ENCODE measurements around the gene OR5AK2.
"Not testable (repeated sequence)": the region's sequence is repeated elsewhere in the genome, so short reads cannot be mapped to it uniquely, and the experiment has no call there.

OR5AK2 gene

GRCh38 chr11:56988614-56989013 is at the start of gene OR5AK2:
OR5AK2 (plus strand) TSS chr11:56988914; CDS start chr11:56988914, 0 bp downstream.
- TF ChIP-seq CTCF (conservative IDR thresholded peaks at IDR 0.05) (no peak), ZFX (IDR thresholded peaks at IDR 0.05) (no peak)
- H3K27ac ChIP-seq: no peak within 1 kb of the TSS

GRCh38 chr11:56945526-56945925 is 43.2 kb upstream of the OR5AK2 start:
- not testable (repeated sequence) for H3K27ac ChIP-seq

- no peak overlapping the region for H3K27ac ChIP-seq
- no peak for TF ChIP-seq CTCF (conservative IDR thresholded peaks at IDR 0.05)
- no peak for TF ChIP-seq ZFX (IDR thresholded peaks at IDR 0.05)
These were observed 39.7 kb upstream of the OR5AK2 start for GRCh38 chr11:56948991-56949515.

- H3K27ac ChIP-seq: no peak overlapping the region
- TF ChIP-seq ZFX (IDR thresholded peaks at IDR 0.05) (no peak), CTCF (conservative IDR thresholded peaks at IDR 0.05) (peak; percentile 24)
These were observed 38.2 kb upstream of the OR5AK2 start for GRCh38 chr11:56950510-56950909.

- not testable (repeated sequence) for H3K27ac ChIP-seq
These were observed 34.8 kb upstream of the OR5AK2 start for GRCh38 chr11:56953907-56954306.

- TF ChIP-seq CTCF (conservative IDR thresholded peaks at IDR 0.05) (no peak), ZFX (IDR thresholded peaks at IDR 0.05) (no peak)
- H3K27ac ChIP-seq: no peak overlapping the region
These were observed 27.1 kb upstream of the OR5AK2 start for GRCh38 chr11:56961609-56962008.

GRCh38 chr11:56967726-56968125 is 21.0 kb upstream of the OR5AK2 start:
- TF ChIP-seq ZFX (IDR thresholded peaks at IDR 0.05): no peak
- TF ChIP-seq CTCF (conservative IDR thresholded peaks at IDR 0.05): no peak

GRCh38 chr11:56968524-56968923 is 20.2 kb upstream of the OR5AK2 start:
- no peak for TF ChIP-seq ZFX (IDR thresholded peaks at IDR 0.05)
- no peak for TF ChIP-seq CTCF (conservative IDR thresholded peaks at IDR 0.05)
- no peak overlapping the region for H3K27ac ChIP-seq

More at GRCh38 chr11:56967726-56968125, 21.0 kb upstream of the OR5AK2 start:
- H3K27ac ChIP-seq: no peak overlapping the region

Measured in C4-2B (cell line).